GM06990 (cell line): ENCODE measurements around the gene PGS1.
A peak's percentile ranks its signal among the peaks of the same experiment; 100 is the strongest.

Source experiments
- DNase-seq: peaks from one replicate; pipeline ENCODE4 v3.0.0-alpha.2; 2011; ENCODE audit not compliant: insufficient read length; ENCODE audit errors: extremely low read depth
- H3K27me3 ChIP-seq: replicated peaks from 2 replicates; pipeline ENCODE4 v1.6.0; 2011; ENCODE audit warnings: low read length; ENCODE audit not compliant: control insufficient read depth, insufficient read depth
- H3K36me3 ChIP-seq: 2 replicates; pipeline ENCODE4 v1.5.1; 2011; ENCODE audit warnings: low read length; ENCODE audit not compliant: control insufficient read depth, insufficient read depth
- H3K4me3 ChIP-seq: replicated peaks from 2 replicates; pipeline ENCODE4 v1.5.1; 2011; ENCODE audit warnings: low read depth, mild to moderate bottlenecking, control low read depth, low read length
- CTCF ChIP-seq: IDR thresholded peaks from 2 replicates; pipeline ENCODE4 v1.5.1; 2011; ENCODE audit warnings: low read length, control low read depth, mild to moderate bottlenecking, inconsistent platforms; ENCODE audit not compliant: insufficient read depth, poor library complexity, severe bottlenecking

The PGS1 gene

GRCh38 chr17:78412403-78412802, 34.0 kb downstream of the PGS1 start:
- no peak overlapping the region for H3K4me3 ChIP-seq
- H3K27me3 ChIP-seq = no peaks in the 10 kb centered on the region
- peak; percentile 35 for TF ChIP-seq CTCF
- no peak for DNase-seq
- H3K36me3 ChIP-seq = peaks cover 41% of the 10 kb centered on the region

- H3K36me3 ChIP-seq = peaks cover 36% of the 10 kb centered on the region
- H3K4me3 ChIP-seq = no peak overlapping the region
- no peak for TF ChIP-seq CTCF
- no peaks in the 10 kb centered on the region for H3K27me3 ChIP-seq
- no peak for DNase-seq
Observed at GRCh38 chr17:78414178-78415162, 36.0 kb downstream of the PGS1 start.

GRCh38 chr17:78415821-78416711, 37.6 kb downstream of the PGS1 start:
- no peak for TF ChIP-seq CTCF
- no peaks in the 10 kb centered on the region for H3K27me3 ChIP-seq
- no peak for DNase-seq
- H3K4me3 ChIP-seq = no peak overlapping the region
- H3K36me3 ChIP-seq = peaks cover 44% of the 10 kb centered on the region

- H3K4me3 ChIP-seq = no peak overlapping the region
- DNase-seq = no peak
- no peaks in the 10 kb centered on the region for H3K27me3 ChIP-seq
- no peak for TF ChIP-seq CTCF
- peaks cover 46% of the 10 kb centered on the region for H3K36me3 ChIP-seq
Observed at GRCh38 chr17:78416791-78417530, 38.5 kb downstream of the PGS1 start.

GRCh38 chr17:78417531-78417909, 39.1 kb downstream of the PGS1 start:
- TF ChIP-seq CTCF = no peak
- no peaks in the 10 kb centered on the region for H3K27me3 ChIP-seq
- no peak for DNase-seq
- H3K36me3 ChIP-seq = peaks cover 43% of the 10 kb centered on the region
- H3K4me3 ChIP-seq = no peak overlapping the region
